Measurements from ENCODE around the gene TLR5.
"Not testable (repeated sequence)": the region's sequence is repeated elsewhere in the genome, so short reads cannot be mapped to it uniquely, and the experiment has no call there.

The TLR5 gene, protein sequence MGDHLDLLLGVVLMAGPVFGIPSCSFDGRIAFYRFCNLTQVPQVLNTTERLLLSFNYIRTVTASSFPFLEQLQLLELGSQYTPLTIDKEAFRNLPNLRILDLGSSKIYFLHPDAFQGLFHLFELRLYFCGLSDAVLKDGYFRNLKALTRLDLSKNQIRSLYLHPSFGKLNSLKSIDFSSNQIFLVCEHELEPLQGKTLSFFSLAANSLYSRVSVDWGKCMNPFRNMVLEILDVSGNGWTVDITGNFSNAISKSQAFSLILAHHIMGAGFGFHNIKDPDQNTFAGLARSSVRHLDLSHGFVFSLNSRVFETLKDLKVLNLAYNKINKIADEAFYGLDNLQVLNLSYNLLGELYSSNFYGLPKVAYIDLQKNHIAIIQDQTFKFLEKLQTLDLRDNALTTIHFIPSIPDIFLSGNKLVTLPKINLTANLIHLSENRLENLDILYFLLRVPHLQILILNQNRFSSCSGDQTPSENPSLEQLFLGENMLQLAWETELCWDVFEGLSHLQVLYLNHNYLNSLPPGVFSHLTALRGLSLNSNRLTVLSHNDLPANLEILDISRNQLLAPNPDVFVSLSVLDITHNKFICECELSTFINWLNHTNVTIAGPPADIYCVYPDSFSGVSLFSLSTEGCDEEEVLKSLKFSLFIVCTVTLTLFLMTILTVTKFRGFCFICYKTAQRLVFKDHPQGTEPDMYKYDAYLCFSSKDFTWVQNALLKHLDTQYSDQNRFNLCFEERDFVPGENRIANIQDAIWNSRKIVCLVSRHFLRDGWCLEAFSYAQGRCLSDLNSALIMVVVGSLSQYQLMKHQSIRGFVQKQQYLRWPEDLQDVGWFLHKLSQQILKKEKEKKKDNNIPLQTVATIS

DNA sequence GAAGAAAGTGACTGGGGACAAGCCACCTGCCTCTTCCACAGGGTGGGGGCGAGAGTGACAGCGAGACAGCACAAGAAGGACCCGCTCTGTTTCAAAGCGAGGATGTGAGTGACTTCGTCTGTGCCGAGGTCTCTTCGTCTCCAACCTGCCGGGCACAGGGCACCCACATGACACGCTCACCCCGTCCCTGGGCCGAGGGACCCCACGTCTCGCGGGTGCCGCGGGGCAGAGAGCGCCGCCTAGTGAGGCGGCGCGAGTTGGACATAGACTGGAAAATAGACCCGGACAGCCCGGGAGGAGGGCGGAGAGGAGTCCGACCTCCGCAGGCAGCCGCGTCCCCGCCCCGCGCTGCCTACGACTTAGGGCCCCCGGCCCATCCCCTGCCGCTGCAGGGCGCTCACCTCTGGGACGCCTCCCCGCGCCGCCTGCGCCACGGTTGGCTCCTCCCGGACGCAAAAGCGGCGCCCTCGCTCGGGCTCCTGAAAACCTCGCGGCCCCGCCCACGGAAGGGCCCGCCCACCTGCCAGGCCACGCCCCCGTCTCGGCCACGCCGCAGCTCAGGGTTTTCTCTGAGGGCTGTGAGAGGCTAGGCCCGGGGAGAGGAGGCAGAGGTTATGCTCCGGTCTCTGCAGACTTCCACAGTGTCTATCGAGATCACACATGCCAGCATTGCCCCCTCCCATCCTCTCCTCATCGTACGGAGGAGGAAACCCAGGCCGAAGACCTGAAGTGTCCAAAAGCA, at the start of gene TLR5:
Gene TLR5, minus strand, starts transcription at position 454 of the 742 bp plus-strand sequence. CDS start 30,217 bp downstream, outside the sequence.
- peak; percentile 90 for DNase-seq

- peak; percentile 33 for DNase-seq
Measured at GRCh38 chr1:223189903-223190724, 47.1 kb upstream of the TLR5 start.

GRCh38 chr1:223189525-223189902, 46.5 kb upstream of the TLR5 start:
- DNase-seq = no peak

- DNase-seq = no peak
Measured at GRCh38 chr1:223188618-223189356, 45.7 kb upstream of the TLR5 start.

DNA sequence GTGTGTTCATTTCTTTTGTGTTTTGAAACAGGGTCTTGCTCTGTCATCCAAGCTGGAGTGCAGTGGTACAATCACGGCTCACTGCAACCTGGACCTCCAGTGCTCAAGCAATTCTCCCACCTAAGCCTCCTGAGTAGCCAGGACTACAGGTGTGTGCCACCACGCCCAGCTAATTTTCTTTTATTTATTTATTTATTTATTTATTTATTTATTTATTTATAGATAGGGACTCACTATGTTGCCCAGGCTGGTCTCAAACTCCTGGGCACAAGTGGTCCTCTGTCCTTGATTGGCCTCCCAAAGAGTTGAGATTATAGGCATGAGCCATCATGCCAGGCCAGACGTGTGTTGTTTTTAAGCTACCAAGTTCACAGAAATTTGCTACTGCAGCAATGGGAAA, 43.8 kb upstream of the TLR5 start:
- no peak for DNase-seq

DNA sequence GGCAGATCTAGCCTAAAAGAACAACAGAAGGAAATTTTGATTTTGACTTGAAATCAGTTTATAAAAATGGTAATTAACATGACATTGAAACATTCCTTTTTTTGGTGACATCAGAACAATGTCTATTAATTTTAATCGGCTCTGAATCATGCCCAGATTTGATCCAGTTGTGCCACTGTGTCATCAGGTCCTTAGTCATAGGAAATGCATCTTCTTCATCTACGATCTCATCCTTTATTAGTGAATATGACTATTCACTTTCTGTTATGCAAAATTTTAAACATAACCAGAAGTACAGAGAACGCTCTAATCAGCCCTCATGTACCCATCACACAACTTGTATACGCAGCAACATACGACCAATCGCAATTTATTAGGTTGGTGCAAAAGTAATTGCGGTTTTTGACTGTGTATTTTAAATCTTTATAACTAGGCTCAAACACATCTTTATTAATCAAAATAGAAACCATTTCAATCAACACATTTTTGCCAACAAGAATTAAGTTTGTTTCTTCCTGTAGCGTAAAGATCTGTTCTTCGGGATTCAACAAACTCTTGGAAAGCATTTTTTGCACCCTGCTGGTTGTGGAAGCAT, 40.3 kb upstream of the TLR5 start:
- DNase-seq = no peak

DNA sequence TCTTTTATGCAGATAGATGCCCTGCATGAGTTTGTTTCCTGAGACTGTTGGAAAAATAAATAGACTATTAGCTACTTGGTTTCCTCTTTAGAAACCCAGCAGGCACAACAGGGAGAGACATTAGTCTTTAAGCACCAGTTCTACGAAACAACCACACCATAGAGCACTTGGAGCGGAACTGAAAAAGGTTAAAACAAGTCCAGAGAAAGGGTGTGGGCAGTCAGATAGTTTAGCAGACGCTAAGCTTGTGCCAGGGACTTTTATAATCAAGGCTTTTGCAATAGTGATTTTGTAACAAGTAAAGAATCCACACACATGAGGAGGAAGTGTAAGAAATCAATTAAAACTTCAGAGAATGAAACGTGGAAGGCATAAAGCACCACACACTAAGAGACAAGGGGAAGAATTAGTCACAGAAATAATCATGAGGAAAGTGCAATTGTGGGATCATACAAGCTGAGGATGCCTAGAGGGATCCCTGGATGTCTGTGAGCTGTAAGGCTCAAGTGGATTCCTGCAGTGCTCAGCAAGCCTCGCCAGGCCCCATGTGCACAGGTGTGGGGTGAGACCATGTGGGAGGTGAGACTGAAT, 37.8 kb upstream of the TLR5 start:
- DNase-seq = no peak

- no peak for DNase-seq
Measured at GRCh38 chr1:223179786-223180185, 36.7 kb upstream of the TLR5 start.

- no peak for DNase-seq
Measured at GRCh38 chr1:223179280-223179679, 36.2 kb upstream of the TLR5 start.

- DNase-seq = no peak
Measured at GRCh38 chr1:223177681-223178080, 34.6 kb upstream of the TLR5 start.

DNA sequence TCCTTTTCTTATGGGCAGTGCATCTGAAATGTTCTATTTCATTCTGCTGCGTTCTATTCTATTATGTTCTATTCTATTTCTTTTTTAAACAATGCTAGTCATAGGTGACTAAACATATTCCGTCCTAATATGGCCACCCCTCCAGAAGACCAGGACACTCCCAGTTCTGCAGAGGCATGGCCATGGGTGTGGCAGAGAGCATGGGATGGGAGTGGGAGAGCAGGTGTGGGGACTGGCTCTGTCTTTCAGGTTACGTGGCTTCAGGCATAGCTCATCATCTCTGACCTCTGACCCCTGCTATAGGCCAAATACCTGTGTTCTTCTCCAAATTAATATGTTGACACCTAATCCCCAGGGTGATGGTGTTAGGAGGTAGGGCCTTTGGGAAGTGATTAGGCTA, 33.4 kb upstream of the TLR5 start:
- DNase-seq = no peak

- DNase-seq = no peak
Measured at GRCh38 chr1:223175633-223176032, 32.6 kb upstream of the TLR5 start.

GRCh38 chr1:223175032-223175431, 32.0 kb upstream of the TLR5 start:
- DNase-seq = no peak

DNA sequence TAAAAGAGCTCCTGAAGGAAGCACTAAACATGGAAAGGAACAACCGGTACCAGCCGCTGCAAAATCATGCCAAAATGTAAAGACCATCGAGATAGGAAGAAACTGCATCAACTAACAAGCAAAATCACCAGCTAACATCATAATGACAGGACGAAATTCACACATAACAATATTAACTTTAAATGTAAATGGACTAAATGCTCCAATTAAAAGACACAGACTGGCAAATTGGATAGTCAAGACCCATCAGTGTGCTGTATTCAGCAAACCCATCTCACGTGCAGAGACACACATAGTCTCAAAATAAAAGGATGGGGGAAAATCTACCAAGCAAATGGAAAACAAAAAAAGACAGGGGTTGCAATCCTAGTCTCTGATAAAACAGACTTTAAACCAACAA, 26.4 kb upstream of the TLR5 start:
- not testable (repeated sequence) for DNase-seq

DNA sequence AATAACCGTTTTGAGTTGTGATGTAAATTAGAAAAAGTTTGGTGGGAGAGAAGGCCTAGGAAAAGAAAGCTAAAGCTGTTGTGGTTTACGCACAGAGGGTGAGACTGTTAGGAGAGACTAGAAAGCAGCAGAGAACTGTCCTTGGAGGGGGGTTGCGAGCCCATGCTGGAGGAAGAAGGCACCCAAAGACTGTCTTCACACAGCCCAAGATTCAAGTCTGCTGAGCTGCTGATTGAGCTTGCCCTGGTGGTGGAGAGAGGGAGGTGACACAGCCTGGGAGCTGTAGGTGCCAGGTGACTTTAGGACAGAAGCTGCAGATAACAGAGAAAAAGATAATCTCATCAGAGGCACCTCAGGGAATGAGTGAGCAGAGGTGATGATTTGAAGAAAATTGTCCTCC, 18.3 kb upstream of the TLR5 start:
- no peak for DNase-seq

DNA sequence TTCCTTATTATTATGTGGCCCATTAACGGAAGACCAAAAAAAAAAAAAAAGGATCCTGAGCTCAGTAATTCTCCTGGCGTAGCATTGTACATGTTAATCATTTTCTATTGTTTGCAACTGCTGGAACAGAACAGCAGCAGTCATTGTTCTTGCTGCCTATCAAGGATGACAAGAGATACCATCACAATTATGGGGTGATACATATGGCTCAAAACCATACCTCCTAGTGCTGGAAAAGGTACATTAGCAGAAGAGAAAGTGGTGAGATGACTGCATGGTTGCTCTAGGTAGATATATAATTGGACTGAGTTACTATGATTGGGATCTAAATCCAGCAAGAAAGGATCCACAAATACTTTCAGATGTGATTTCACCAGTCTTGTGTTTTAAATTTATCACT, 13.3 kb upstream of the TLR5 start:
- no peak for DNase-seq

DNA sequence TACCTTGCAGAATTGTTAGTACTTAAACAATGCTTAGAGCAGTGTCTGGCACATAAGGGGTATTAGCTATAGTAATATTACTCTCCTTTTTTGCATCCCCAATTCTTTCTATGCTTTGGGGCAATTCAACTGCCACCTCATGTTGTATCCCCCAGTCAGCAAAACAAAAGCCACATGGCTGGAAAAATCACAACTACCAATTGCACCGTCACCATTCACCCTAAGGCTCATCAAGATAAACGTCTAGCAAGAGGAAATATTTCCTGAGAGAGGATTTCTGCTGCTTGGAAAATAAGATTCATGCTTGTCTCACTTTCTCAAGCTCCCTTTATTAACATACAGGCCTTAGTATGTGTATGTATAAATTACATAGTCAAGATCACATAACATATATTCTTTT, 12.1 kb upstream of the TLR5 start:
- DNase-seq = no peak

DNA sequence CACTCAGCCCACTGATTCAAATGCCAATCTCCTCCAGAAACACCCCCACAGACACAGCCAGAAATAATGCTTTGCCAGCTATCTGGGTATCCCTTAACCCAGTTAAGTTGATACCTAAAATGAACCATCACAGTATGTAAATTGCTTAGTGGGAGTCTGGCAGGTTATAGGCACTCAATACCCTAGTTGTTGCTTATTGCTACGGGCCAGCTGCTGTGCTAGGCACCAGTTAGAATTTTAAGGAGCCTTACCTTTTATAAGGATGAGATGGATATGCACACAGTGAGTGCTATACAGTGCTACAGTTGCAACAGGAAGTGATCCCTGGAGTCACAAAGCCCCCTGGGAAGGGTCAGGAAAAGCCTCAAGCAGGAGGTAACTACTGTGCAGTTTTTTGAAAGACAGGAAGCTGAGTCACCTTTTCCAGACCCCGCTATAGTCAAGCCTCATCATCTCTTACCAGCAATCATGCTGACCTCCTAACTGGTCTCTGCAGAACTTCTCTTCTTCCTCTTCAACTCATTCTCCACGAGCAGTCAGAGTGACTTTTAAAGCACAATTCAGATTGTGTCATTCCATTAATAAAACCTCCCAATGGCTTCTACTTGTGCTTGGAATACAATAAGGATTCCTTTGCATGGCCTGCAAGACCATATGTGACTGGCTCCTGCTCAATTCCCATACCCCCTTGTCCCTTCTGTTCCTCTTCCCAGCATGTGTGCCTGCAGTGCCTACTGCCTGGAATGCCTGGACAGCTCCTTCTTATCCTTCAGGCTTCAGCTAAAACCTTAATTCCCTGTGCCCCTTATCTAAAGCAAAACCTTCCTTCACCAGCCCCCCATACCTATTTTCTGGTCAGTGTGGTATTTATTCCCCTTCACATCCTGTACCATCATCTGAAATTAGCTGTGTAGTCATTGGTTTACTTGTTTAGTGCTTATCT, 10.4 kb upstream of the TLR5 start:
- no peak for DNase-seq

DNA sequence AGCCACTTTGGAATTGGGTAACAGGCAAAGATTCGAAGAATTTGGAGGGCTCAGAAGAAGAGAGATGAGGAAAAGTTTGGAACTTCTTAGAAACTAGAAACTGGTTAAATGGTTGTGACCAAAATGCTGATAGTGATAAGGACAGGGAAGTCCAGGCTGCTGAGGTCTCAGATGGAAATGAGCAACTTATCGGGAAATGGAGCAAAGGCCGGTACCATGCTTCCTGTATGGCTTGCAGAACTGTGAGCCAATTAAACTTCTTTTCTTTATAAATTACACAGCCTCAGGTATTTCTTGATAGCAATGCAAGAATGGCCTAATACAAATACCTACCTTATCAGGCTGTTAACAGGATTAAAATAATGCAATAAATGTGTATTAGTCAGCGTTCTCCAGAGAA, 9.4 kb upstream of the TLR5 start:
- DNase-seq = no peak

GRCh38 chr1:223150443-223150842, 7.4 kb upstream of the TLR5 start:
- no peak for DNase-seq
